Measurements from ENCODE around the gene SLC17A9. TPM values are rescaled to one million over a fixed set of nuclear protein-coding genes. Genes with fewer than 3 reads are reported as not detected.
A peak's percentile ranks its signal among the peaks of the same experiment; 100 is the strongest.

The SLC17A9 gene
- total and polyA plus RNA-seq, 2 of the 8 experiments (the other 6 are each of a cell fraction or from before 2014, with no cell fraction given), result 23.5 to 35.2 TPM

- H2BK120ac ChIP-seq (replicated peaks; ENCODE audit: low read depth, low read length), result no peak overlapping the region
- H3K27me3 ChIP-seq (replicated peaks in 1 of 4; ENCODE audit: control insufficient read depth in 3 of 4, extremely low read depth in 1 of 4, insufficient read depth in 3 of 4, low read length in 3 of 4), result no peaks in the 10 kb centered on the region
- POLR2A ChIA-PET (ENCODE audit: partially characterized antibody), result interaction anchor here (0.6 to 1.6 kb wide), 7 partner anchors 7 to 63 kb away, joined by 3 to 6 read pairs (median 3); partner anchors contain the start of gene GID8
- H2AK5ac ChIP-seq (ENCODE audit: low read depth, low read length), result no peak overlapping the region
- no peaks in the 10 kb centered on the region for H3K79me2 ChIP-seq (ENCODE audit: control insufficient read depth in 1 of 2, insufficient read depth in 2 of 2, low read length in 2 of 2)
- CTCF ChIA-PET (ENCODE audit: partially characterized antibody), result interaction anchor here (0.6 to 1.8 kb wide), 6 partner anchors 9 to 576 kb away, joined by 3 to 7 read pairs (median 4); partner anchors contain the start of gene PTK6
- FAIRE-seq (no peak), DNase-seq (ENCODE audit: low read depth in 1 of 2, low spot score in 2 of 2) (no peak)
- 77% methylated on average over 14 of the region's 19 CpGs; no CpG with 5 or more reads in 1 of the 2 experiments for WGBS, 2 experiments (ENCODE audit: extremely low coverage in 1 of 2, insufficient coverage in 1 of 2, insufficient read length in 1 of 2, insufficient replicate concordance in 2 of 2, low coverage in 1 of 2, low lambda C conversion rate in 2 of 2, missing lambda C conversion rate in 1 of 2)
- no peak overlapping the region; the same call in 1 of the 2 replicates for H3K18ac ChIP-seq (ENCODE audit: extremely low read depth, low read length)
- H2AFZ ChIP-seq (ENCODE audit: low read length), result no peak overlapping the region
- H4K20me1 ChIP-seq (replicated peaks in 1 of 2; ENCODE audit: control insufficient read depth in 1 of 2, insufficient read depth in 2 of 2, low read length in 2 of 2), result peaks cover 0 to 18% of the 10 kb centered on the region in 2 experiments
- H2BK12ac ChIP-seq (ENCODE audit: low read depth, low read length), result no peak overlapping the region
- H3K4ac ChIP-seq (replicated peaks; ENCODE audit: insufficient read length, low read depth, low read length), result no peak overlapping the region
- no peak overlapping the region for H4K91ac ChIP-seq (replicated peaks; ENCODE audit: insufficient read length, low read length)
- no peak overlapping the region for H2BK15ac ChIP-seq (ENCODE audit: low read length)
- no peaks in the 10 kb centered on the region for H3K23me2 ChIP-seq (ENCODE audit: low read depth, low read length)
- H3K4me3 ChIP-seq (ENCODE audit: extremely low read depth in 1 of 4, insufficient read depth in 2 of 4, low read depth in 3 of 4, low read length in 4 of 4), result peak overlapping the region in 1 of 4 experiments; percentile 11; a peak in 2 of 8 replicates
- peak overlapping the region in 1 of 2 experiments; percentile 6; a peak in 1 of 4 replicates for H3K4me2 ChIP-seq (ENCODE audit: insufficient read depth in 1 of 2, low read depth in 2 of 2, low read length in 2 of 2)
- no peaks in the 10 kb centered on the region for H3K9me3 ChIP-seq (ENCODE audit: insufficient read depth in 2 of 2, low read depth in 1 of 2, low read length in 1 of 2)
- no peak overlapping the region for H3K23ac ChIP-seq (ENCODE audit: insufficient read length)
- H2BK5ac ChIP-seq (ENCODE audit: low read depth, low read length), result no peak overlapping the region; the same call in 1 of the 2 replicates
- H4K5ac ChIP-seq (ENCODE audit: insufficient read length, low read depth, low read length), result peak overlapping the region; percentile 80
- H3K27ac ChIP-seq (ENCODE audit: low read depth, low read length), result peak overlapping the region; percentile 38; the same call in 1 of the 2 replicates
- H3K79me1 ChIP-seq (ENCODE audit: low read depth, low read length), result peaks cover 3% of the 10 kb centered on the region; the same call in 1 of the 2 replicates
- H2BK20ac ChIP-seq (ENCODE audit: low read length), result no peak overlapping the region
- peaks cover 0 to 3% (median 0%) of the 10 kb centered on the region in 4 experiments; a peak in 2 of 7 replicates for H3K4me1 ChIP-seq (replicated peaks in 1 of 4; ENCODE audit: control insufficient read depth in 3 of 4, insufficient read depth in 4 of 4, low read length in 3 of 4)
- H3K14ac ChIP-seq (ENCODE audit: insufficient read length), result no peak overlapping the region
- peaks cover 0 to 13% (median 5%) of the 10 kb centered on the region in 4 experiments; a peak in 5 of 8 replicates for H3K36me3 ChIP-seq (ENCODE audit: control insufficient read depth in 2 of 4, insufficient read depth in 4 of 4, low read length in 3 of 4)
- H3K56ac ChIP-seq (replicated peaks; ENCODE audit: insufficient read length, low read depth, low read length), result no peak overlapping the region
- H3K9ac ChIP-seq (replicated peaks in 1 of 4; ENCODE audit: extremely low read depth in 1 of 4, low read depth in 3 of 4, low read length in 3 of 4), result peak overlapping the region in 1 of 4 experiments; percentile 1; a peak in 2 of 7 replicates
- peak overlapping the region; percentile 85 for H4K8ac ChIP-seq (ENCODE audit: extremely low read depth, insufficient read depth, low read length)
- TF ChIP-seq GABPA (IDR thresholded peaks at IDR 0.05; ENCODE audit: borderline replicate concordance, insufficient read depth, low read length), result no peak
- TF ChIP-seq POLR2AphosphoS5 (IDR thresholded peaks at IDR 0.05; ENCODE audit: low read depth, low read length), result no peak
- TF ChIP-seq GTF2F1 (IDR thresholded peaks at IDR 0.05; ENCODE audit: borderline replicate concordance, low read depth, low read length), result no peak
- peak; percentile 27 to 34; a peak in 2 of 4 replicates for TF ChIP-seq RAD21 (IDR thresholded peaks at IDR 0.05 in 1 of 2, conservative IDR thresholded peaks at IDR 0.05 in 1 of 2; ENCODE audit: low read depth in 2 of 2, low read length in 2 of 2)
- TF ChIP-seq JUND (IDR thresholded peaks at IDR 0.05; ENCODE audit: low read length), result no peak
- TF ChIP-seq TBP (IDR thresholded peaks at IDR 0.05; ENCODE audit: low read depth, low read length), result no peak
- TF ChIP-seq NANOG (IDR thresholded peaks at IDR 0.05; ENCODE audit: insufficient read depth, low read depth, low read length, poor library complexity, severe bottlenecking), result no peak
- no peak for TF ChIP-seq MAFK (IDR thresholded peaks at IDR 0.05; ENCODE audit: low read depth, low read length)
- 0 out of 2 replicates have a peak, but pooled peaks have one; percentile 29 for TF ChIP-seq PHF8 (conservative IDR thresholded peaks at IDR 0.05; ENCODE audit: low read depth, low read length)
- TF ChIP-seq CEBPB (IDR thresholded peaks at IDR 0.05; ENCODE audit: low read depth, low read length), result no peak
- no peak for TF ChIP-seq SIX5 (IDR thresholded peaks at IDR 0.05; ENCODE audit: low read depth, low read length)
- TF ChIP-seq E2F6 (IDR thresholded peaks at IDR 0.05), result no peak
These were observed 8.8 kb downstream of the SLC17A9 start for GRCh38 chr20:62961310-62961783.

All from H1 (cell line).